C4-2B (cell line): Measurements from ENCODE around the gene MATN1.

Source experiments
- CTCF ChIP-seq: fragments of 450-650 bp; conservative IDR thresholded peaks from 2 replicates; pipeline ENCODE4 v1.5.1; 2017; ENCODE audit warnings: mild to moderate bottlenecking
- ZFX ChIP-seq: fragments of 450-650 bp; IDR thresholded peaks from 2 replicates; pipeline ENCODE4 v1.6.1; 2017

- TF ChIP-seq CTCF = no peak
- no peak for TF ChIP-seq ZFX
Measured at GRCh38 chr1:30724175-30724574, 790 bp upstream of the MATN1 start.
